NK-92 treated with Interleukin-12 subunit alpha and Interleukin-12 subunit beta, amount 100 ng/mL, for 24 hours (cell line): Measurements from ENCODE around the gene TUBGCP3.

Experiments used
- DNase-seq: peaks from one replicate; lab custom pipeline; 2025; lab: John Stamatoyannopoulos, UW

The TUBGCP3 gene

GRCh38 chr13:112616586-112617362 lies 28.8 kb upstream of the TUBGCP3 start:
- DNase-seq, result no peak

GRCh38 chr13:112615391-112615790 lies 27.4 kb upstream of the TUBGCP3 start:
- DNase-seq, result no peak

- no peak for DNase-seq
Measured at GRCh38 chr13:112614835-112615234, 26.9 kb upstream of the TUBGCP3 start.

GRCh38 chr13:112608212-112608611 lies 20.3 kb upstream of the TUBGCP3 start:
- no peak for DNase-seq

GRCh38 chr13:112606109-112607001 lies 18.4 kb upstream of the TUBGCP3 start:
- peak; percentile 80 for DNase-seq

GRCh38 chr13:112605531-112605990 lies 17.6 kb upstream of the TUBGCP3 start:
- no peak for DNase-seq

- DNase-seq, result no peak
Measured at GRCh38 chr13:112603641-112604225, 15.8 kb upstream of the TUBGCP3 start.

- DNase-seq, result no peak
Measured at GRCh38 chr13:112602189-112602588, 14.2 kb upstream of the TUBGCP3 start.

- DNase-seq, result no peak
Measured at GRCh38 chr13:112601371-112601770, 13.4 kb upstream of the TUBGCP3 start.

- no peak for DNase-seq
Measured at GRCh38 chr13:112596235-112596634, 8.3 kb upstream of the TUBGCP3 start.

- no peak for DNase-seq
Measured at GRCh38 chr13:112592647-112593046, 4.7 kb upstream of the TUBGCP3 start.

GRCh38 chr13:112592181-112592580 lies 4.2 kb upstream of the TUBGCP3 start:
- no peak for DNase-seq

- no peak for DNase-seq
Measured at GRCh38 chr13:112588490-112589297, 741 bp upstream of the TUBGCP3 start.

GRCh38 chr13:112587212-112587763 lies 665 bp downstream of the TUBGCP3 start:
- peak; percentile 75 for DNase-seq

- DNase-seq, result no peak
Measured at GRCh38 chr13:112586334-112586960, 1.5 kb downstream of the TUBGCP3 start.

GRCh38 chr13:112583592-112584277 lies 4.2 kb downstream of the TUBGCP3 start:
- no peak for DNase-seq

GRCh38 chr13:112582263-112582662 lies 5.7 kb downstream of the TUBGCP3 start:
- DNase-seq, result no peak

- no peak for DNase-seq
Measured at GRCh38 chr13:112580912-112581311, 7.0 kb downstream of the TUBGCP3 start.

- DNase-seq, result no peak
Measured at GRCh38 chr13:112580211-112580610, 7.7 kb downstream of the TUBGCP3 start.

- DNase-seq, result no peak
Measured at GRCh38 chr13:112579310-112579843, 8.6 kb downstream of the TUBGCP3 start.
